GM13976 (cell line): Measurements from ENCODE around the gene IGF1R.
"Not testable (repeated sequence)": the region's sequence is repeated elsewhere in the genome, so short reads cannot be mapped to it uniquely, and the experiment has no call there.

Experiments used
- DNase-seq: peaks from one replicate; pipeline ENCODE4 v3.0.0; 2012; ENCODE audit warnings: low spot score
- CTCF ChIP-seq: IDR thresholded peaks from 2 replicates; pipeline ENCODE4 v1.5.1; 2012; ENCODE audit warnings: borderline replicate concordance, mild to moderate bottlenecking; ENCODE audit not compliant: insufficient read depth; ENCODE audit errors: extremely low read depth, missing control alignments, control extremely low read depth
- in situ Hi-C: fragments of 300-500 bp; cut with MboI; formaldehyde crosslinking; loops from one replicate; pipeline ENCODE4 v1.12.0; 2022; ENCODE audit warnings: low sequenced_read_pairs, mixed read lengths, inconsistent platforms; ENCODE audit not compliant: unreplicated experiment

IGF1R gene

GRCh38 chr15:98612490-98613110 lies 35.7 kb upstream of the IGF1R start:
- TF ChIP-seq CTCF, result no peak
- DNase-seq, result no peak
- in situ Hi-C loops, result no loop called here

- TF ChIP-seq CTCF, result no peak
- no peak for DNase-seq
- in situ Hi-C loops, result no loop called here
Measured at GRCh38 chr15:98614681-98615080, 33.7 kb upstream of the IGF1R start.

- no peak for TF ChIP-seq CTCF
- in situ Hi-C loops, result no loop called here
- no peak for DNase-seq
Measured at GRCh38 chr15:98616397-98616796, 31.9 kb upstream of the IGF1R start.

GRCh38 chr15:98617328-98617980 lies 30.9 kb upstream of the IGF1R start:
- in situ Hi-C loops, result no loop called here
- no peak for TF ChIP-seq CTCF
- DNase-seq, result no peak

- in situ Hi-C loops, result not testable (repeated sequence)
Measured at GRCh38 chr15:98618576-98618975, 29.8 kb upstream of the IGF1R start.

GRCh38 chr15:98620020-98620419 lies 28.3 kb upstream of the IGF1R start:
- DNase-seq, result no peak
- no peak for TF ChIP-seq CTCF
- in situ Hi-C loops, result no loop called here

More at GRCh38 chr15:98618576-98618975, 29.8 kb upstream of the IGF1R start:
- not testable (repeated sequence) for DNase-seq

GRCh38 chr15:98621021-98621420 lies 27.3 kb upstream of the IGF1R start:
- no peak for DNase-seq
- TF ChIP-seq CTCF, result no peak
- in situ Hi-C loops, result no loop called here
